Right renal pelvis (tissue), 4 donors: Measurements from ENCODE around the gene ESYT2. TPM values are rescaled to one million over a fixed set of nuclear protein-coding genes. Genes with fewer than 3 reads are reported as not detected.

Experiments used
- DNase-seq, 4 donors: peaks; one replicate each; pipeline ENCODE4 v3.0.0-alpha.2; 2013; ENCODE audit warnings: low read depth in 4 of 4, low spot score in 3 of 4, missing footprints in 1 of 4
- polyA plus RNA-seq, 4 donors: library from polyadenylated mRNA; unstranded; fragments of 120-200 nt; gene quantifications; one replicate each; pipeline ENCODE4 v1.2.1, GENCODE V29; 2013; ENCODE audit not compliant: insufficient read length in 4 of 4

Gene ESYT2
- polyA plus RNA-seq, 4 donors = 46.7 to 62.5 (median 53.4) TPM

- no peak for DNase-seq
Observed at GRCh38 chr7:158771213-158771834, 58.0 kb downstream of the ESYT2 start.

- DNase-seq = no peak
Observed at GRCh38 chr7:158767707-158768106, 61.6 kb downstream of the ESYT2 start.

- no peak for DNase-seq
Observed at GRCh38 chr7:158766570-158767281, 62.6 kb downstream of the ESYT2 start.

- no peak for DNase-seq
Observed at GRCh38 chr7:158765020-158765419, 64.3 kb downstream of the ESYT2 start.

GRCh38 chr7:158763454-158764033 is 65.8 kb downstream of the ESYT2 start:
- DNase-seq = no peak

GRCh38 chr7:158761945-158762344 is 67.4 kb downstream of the ESYT2 start:
- no peak for DNase-seq

GRCh38 chr7:158760936-158761335 is 68.4 kb downstream of the ESYT2 start:
- DNase-seq = no peak

- DNase-seq = no peak
Observed at GRCh38 chr7:158760445-158760764, 68.9 kb downstream of the ESYT2 start.

- no peak for DNase-seq
Observed at GRCh38 chr7:158759749-158760444, 69.4 kb downstream of the ESYT2 start.

GRCh38 chr7:158759245-158759614 is 70.1 kb downstream of the ESYT2 start:
- no peak for DNase-seq

GRCh38 chr7:158758586-158759244 is 70.6 kb downstream of the ESYT2 start:
- DNase-seq = no peak

- DNase-seq = no peak
Observed at GRCh38 chr7:158757404-158757989, 71.8 kb downstream of the ESYT2 start.

GRCh38 chr7:158754746-158755444 is 74.4 kb downstream of the ESYT2 start:
- DNase-seq = no peak

- DNase-seq = no peak
Observed at GRCh38 chr7:158753900-158754299, 75.4 kb downstream of the ESYT2 start.

- DNase-seq = no peak
Observed at GRCh38 chr7:158751751-158752150, 77.6 kb downstream of the ESYT2 start.

GRCh38 chr7:158751199-158751598 is 78.1 kb downstream of the ESYT2 start:
- DNase-seq = no peak

- no peak for DNase-seq
Observed at GRCh38 chr7:158750702-158751101, 78.6 kb downstream of the ESYT2 start.

- no peak for DNase-seq
Observed at GRCh38 chr7:158749396-158749795, 79.9 kb downstream of the ESYT2 start.

- DNase-seq = no peak
Observed at GRCh38 chr7:158748335-158748734, 81.0 kb downstream of the ESYT2 start.

- no peak for DNase-seq
Observed at GRCh38 chr7:158747408-158747807, 81.9 kb downstream of the ESYT2 start.
